ENCODE data around the gene GNA12. TPM values are rescaled to one million over a fixed set of nuclear protein-coding genes. Genes with fewer than 3 reads are reported as not detected.

Gene GNA12
- total RNA-seq, 1 experiment from 2014 or later, result 63.8 TPM

DNA sequence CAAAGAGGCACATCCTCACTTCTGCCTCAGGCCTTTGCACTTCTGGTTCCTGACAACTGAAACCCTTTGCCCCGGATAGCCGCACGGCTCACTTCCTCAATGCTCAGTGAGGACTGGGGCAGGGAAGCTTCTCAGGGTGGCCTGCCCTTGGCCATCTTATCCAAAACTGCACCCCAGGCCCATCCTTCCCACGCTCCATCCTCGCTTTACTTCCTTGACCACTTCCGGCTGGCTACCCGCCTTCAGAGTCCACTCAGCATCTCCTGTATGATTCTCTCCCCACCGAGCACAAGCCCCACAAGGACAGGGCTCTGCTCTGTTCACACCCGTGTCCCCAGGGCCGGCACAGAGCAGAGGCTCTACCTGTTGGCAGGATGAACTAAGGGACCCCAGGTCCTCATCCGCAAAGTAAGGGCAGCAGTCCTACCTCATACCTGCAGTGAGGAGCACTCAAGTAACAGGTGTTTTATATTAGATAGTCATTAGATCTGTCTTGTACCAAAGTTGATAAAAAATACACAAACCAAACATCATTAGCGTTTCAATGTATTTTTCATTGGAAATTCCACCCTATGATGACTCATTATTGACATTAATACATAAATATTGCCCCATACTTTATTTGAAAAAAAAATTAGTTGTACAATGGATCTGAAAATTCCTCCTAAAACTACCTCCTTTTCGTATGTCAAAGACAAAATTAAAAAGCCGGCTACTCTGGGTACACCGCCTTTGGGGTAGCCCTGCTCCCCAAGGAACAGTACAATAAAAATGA is 35.0 kb downstream of the GNA12 start:
- no peaks in the 10 kb centered on the region; the same call in 1 of the 2 replicates for H3K36me3 ChIP-seq (ENCODE audit: control insufficient read depth, insufficient read depth, low read length)
- no peaks in the 10 kb centered on the region for H3K9me3 Mint-ChIP-seq (ENCODE audit: unreplicated experiment)
- no peak overlapping the region for H3K4me3 Mint-ChIP-seq (ENCODE audit: unreplicated experiment)
- H3K4me1 ChIP-seq, result peaks cover 44% of the 10 kb centered on the region
- no peak for TF ChIP-seq CTCF (IDR thresholded peaks at IDR 0.05; ENCODE audit: insufficient read depth in 1 of 2, low read depth in 1 of 2, low read length in 1 of 2, severe bottlenecking in 1 of 2, unreplicated experiment in 1 of 2)
- BruUV-seq (replicated peaks), result no TSS peak
- H3K27ac Mint-ChIP-seq (ENCODE audit: unreplicated experiment), result no peak overlapping the region
- peaks cover 6% of the 10 kb centered on the region for H3K36me3 Mint-ChIP-seq (ENCODE audit: insufficient read depth, unreplicated experiment)
- no peaks in the 10 kb centered on the region for H3K27me3 Mint-ChIP-seq (ENCODE audit: insufficient read depth, unreplicated experiment)
- no peaks in the 10 kb centered on the region for H3K27me3 ChIP-seq (replicated peaks; ENCODE audit: control insufficient read depth, insufficient read depth, low read length)
- ChIA-PET CTCF (no interaction called here), POLR2A (no interaction called here)
- H3K4me1 Mint-ChIP-seq (ENCODE audit: low read depth, unreplicated experiment), result peaks cover 50% of the 10 kb centered on the region
- DNase-seq, result no peak
- no peaks in the 10 kb centered on the region for H3K9me3 ChIP-seq
- no peak overlapping the region for H3K4me3 ChIP-seq (ENCODE audit: low read depth, low read length)
- intact Hi-C loops (cut with micrococcal nuclease; ENCODE audit: unreplicated experiment), result no loop called here

DNA sequence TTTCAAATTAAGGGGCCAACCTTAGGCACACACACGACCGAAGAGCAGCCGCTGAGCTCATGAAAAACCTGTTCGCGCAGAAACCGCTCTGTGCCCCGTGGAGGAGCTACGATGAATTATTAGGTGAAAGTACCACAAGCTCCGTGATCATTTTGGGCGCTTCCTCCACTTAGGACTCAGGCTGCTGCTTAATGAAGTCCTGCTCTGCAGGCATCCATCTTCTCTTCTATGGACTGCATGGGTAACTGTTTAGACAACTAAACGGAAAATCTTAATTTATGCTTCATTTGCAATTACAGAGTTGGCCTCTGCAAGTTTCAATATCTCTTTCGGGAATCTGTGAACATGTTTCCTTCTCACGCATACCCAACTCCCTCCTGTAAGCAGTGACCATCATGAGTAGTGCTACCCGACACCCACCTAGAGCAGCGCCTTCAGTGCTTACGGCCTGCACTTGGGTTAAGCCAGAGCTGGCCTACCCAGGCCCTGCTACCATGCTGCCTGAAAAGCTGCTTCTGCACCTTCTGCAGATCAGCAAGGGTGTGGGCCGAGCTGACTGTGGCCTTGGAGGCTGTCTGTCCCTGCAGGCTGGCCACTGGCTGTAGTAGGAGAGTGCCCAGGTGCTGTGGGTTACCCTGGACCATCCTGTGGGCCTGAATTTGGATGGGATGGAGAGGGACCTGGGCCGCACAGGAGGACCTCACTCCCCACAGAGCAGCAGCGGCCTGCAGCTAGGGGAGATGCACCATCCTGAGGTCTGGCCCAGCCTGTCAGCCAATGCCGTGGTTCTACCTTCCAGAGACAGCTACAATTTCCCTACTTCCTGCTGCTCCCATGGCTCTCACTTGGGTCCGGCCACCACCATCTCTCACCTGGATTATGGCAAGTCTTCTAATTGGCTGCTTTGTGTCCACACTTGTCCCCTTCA is 36.0 kb downstream of the GNA12 start:
- ChIA-PET POLR2A (no interaction called here), CTCF (no interaction called here)
- TF ChIP-seq CTCF (IDR thresholded peaks at IDR 0.05; ENCODE audit: insufficient read depth in 1 of 2, low read depth in 1 of 2, low read length in 1 of 2, severe bottlenecking in 1 of 2, unreplicated experiment in 1 of 2), result no peak
- no peaks in the 10 kb centered on the region for H3K27me3 Mint-ChIP-seq (ENCODE audit: insufficient read depth, unreplicated experiment)
- peaks cover 53% of the 10 kb centered on the region for H3K4me1 Mint-ChIP-seq (ENCODE audit: low read depth, unreplicated experiment)
- Histone ChIP-seq H3K27me3 (replicated peaks; ENCODE audit: control insufficient read depth, insufficient read depth, low read length) (no peaks in the 10 kb centered on the region), H3K4me1 (peaks cover 52% of the 10 kb centered on the region), H3K36me3 (ENCODE audit: control insufficient read depth, insufficient read depth, low read length) (no peaks in the 10 kb centered on the region), H3K9me3 (no peaks in the 10 kb centered on the region), H3K4me3 (ENCODE audit: low read depth, low read length) (no peak overlapping the region)
- BruUV-seq (replicated peaks), result no TSS peak
- H3K27ac Mint-ChIP-seq (ENCODE audit: unreplicated experiment), result no peak overlapping the region
- peaks cover 5% of the 10 kb centered on the region for H3K36me3 Mint-ChIP-seq (ENCODE audit: insufficient read depth, unreplicated experiment)
- H3K9me3 Mint-ChIP-seq (ENCODE audit: unreplicated experiment), result no peaks in the 10 kb centered on the region
- no peak for DNase-seq
- no peak overlapping the region for H3K4me3 Mint-ChIP-seq (ENCODE audit: unreplicated experiment)
- intact Hi-C loops (cut with micrococcal nuclease; ENCODE audit: unreplicated experiment), result no loop called here

DNA sequence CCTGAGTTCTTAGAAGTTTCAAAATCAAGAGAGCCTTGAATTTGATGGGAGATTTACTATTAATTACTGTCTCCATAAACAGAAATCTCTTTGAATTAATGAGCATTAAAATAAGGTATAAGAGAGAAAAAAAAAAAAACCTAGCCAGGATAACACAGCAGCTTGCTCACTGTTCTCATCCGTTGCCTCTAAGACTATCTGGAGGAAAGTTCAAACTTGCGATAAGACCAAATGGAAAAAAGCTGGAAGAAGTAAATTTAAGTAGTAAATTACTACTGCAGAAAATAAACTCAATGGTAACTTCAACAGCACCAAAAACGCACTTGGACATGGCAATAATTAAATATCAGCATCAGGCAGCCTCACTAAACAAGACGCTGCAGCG is 36.7 kb downstream of the GNA12 start:
- intact Hi-C loops (cut with micrococcal nuclease; ENCODE audit: unreplicated experiment), result no loop called here
- Mint-ChIP-seq H3K36me3 (ENCODE audit: insufficient read depth, unreplicated experiment) (peaks cover 11% of the 10 kb centered on the region), H3K27me3 (ENCODE audit: insufficient read depth, unreplicated experiment) (no peaks in the 10 kb centered on the region), H3K9me3 (ENCODE audit: unreplicated experiment) (no peaks in the 10 kb centered on the region), H3K27ac (ENCODE audit: unreplicated experiment) (no peak overlapping the region), H3K4me1 (ENCODE audit: low read depth, unreplicated experiment) (peaks cover 58% of the 10 kb centered on the region), H3K4me3 (ENCODE audit: unreplicated experiment) (no peak overlapping the region)
- TF ChIP-seq CTCF (IDR thresholded peaks at IDR 0.05; ENCODE audit: insufficient read depth in 1 of 2, low read depth in 1 of 2, low read length in 1 of 2, severe bottlenecking in 1 of 2, unreplicated experiment in 1 of 2), result no peak
- DNase-seq, result no peak
- Histone ChIP-seq H3K36me3 (ENCODE audit: control insufficient read depth, insufficient read depth, low read length) (no peaks in the 10 kb centered on the region), H3K4me1 (peaks cover 57% of the 10 kb centered on the region), H3K9me3 (no peaks in the 10 kb centered on the region), H3K27me3 (replicated peaks; ENCODE audit: control insufficient read depth, insufficient read depth, low read length) (no peaks in the 10 kb centered on the region), H3K4me3 (ENCODE audit: low read depth, low read length) (no peak overlapping the region)
- CTCF ChIA-PET, result no interaction called here
- no TSS peak for BruUV-seq (replicated peaks)
- POLR2A ChIA-PET, result no interaction called here
